Activated naive CD4-positive, alpha-beta T cell treated with anti-CD3 and anti-CD28 coated beads, Interleukin-2, amount 50 U/mL, for 16 hours (primary cell): Measurements from ENCODE around the gene CENPC.
"Not testable (repeated sequence)": the region's sequence is repeated elsewhere in the genome, so short reads cannot be mapped to it uniquely, and the experiment has no call there.

Experiments
- DNase-seq: peaks from one replicate; pipeline ENCODE4 v3.0.0-alpha.2; 2020

The CENPC gene

DNA sequence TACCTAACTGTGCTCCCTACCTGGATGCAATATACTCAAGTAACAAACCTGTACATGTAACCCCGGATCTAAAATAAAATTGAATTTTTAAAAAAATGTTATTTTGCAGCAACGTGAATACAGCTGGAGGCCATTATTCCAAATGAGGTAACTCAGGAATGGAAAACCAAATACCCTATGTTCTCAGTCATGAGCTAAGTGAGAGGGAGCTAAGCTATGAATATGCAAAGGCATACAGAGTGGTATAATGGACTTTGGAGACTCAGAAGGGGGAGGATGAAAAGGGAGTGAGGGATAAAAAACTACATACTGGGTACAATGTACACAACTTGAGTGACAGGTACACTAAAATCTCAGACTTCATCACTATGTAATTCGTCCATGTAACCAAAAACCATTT, 78.6 kb downstream of the CENPC start:
- DNase-seq, result no peak

DNA sequence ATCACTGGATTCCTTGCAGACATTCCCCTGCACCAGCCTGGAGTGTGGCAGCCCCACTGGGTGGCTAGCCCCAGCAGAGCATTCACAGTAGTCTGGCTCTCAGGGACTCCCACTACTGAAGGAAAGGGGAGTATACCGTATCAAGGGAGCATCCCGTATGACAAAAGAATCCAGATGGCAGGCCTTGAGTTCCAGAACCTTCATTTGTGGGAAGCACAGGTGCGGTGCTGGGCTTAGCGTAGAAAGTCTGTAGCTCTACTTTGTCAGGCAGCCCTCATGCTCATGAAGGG, 79.6 kb downstream of the CENPC start:
- DNase-seq, result no peak

DNA sequence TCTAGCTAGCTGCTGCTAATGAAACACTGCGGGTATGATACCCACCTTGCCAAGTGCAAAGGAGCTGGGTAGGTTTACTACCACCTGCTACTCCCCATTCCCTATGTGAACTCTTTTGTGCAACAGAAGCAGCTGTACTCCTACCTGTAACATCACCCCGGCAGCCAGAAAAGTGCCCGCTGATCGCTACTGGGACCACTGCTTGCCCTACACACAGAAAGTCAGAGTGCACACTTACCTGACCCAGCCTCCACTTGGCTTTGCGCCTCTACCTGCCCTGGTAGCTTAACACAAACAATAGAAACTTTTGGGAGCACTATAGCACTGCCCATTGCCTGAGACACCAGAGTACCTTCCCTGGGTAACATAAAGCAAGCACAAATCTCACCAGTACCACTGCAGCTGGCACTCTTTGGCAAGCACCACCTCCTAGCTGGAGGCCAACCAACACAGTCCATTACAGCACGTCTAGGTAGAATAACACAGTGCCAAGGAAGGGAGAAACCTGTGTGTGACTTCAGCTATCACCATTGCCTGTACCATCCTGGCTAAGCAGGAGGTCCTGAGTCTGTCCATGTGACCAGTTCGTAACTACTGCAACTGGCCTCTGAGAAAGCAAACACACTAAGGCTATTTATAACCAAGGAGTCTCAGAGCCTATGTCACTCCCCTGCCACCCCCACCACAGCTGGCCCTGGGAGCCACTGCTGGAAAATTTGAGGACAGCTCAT, 80.1 kb downstream of the CENPC start:
- DNase-seq, result no peak

DNA sequence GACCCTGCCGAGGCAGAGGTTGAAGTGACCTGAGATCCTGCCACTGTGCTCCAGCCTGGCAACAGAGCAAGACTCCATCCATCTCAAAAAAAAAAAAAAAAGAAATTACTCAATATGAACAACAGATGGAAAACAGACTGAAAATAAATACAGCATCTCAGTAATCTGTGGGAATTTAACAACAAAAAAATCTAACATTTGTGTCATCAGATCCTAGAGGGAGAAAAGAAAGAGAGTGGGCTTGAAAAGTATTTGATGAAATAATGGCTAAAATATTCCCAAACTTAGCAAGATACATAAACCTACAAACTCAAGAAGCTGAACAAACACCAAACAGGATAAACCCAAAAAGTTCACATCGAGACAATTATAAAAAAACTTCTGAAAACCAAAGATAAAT, 84.7 kb downstream of the CENPC start:
- DNase-seq, result no peak

DNA sequence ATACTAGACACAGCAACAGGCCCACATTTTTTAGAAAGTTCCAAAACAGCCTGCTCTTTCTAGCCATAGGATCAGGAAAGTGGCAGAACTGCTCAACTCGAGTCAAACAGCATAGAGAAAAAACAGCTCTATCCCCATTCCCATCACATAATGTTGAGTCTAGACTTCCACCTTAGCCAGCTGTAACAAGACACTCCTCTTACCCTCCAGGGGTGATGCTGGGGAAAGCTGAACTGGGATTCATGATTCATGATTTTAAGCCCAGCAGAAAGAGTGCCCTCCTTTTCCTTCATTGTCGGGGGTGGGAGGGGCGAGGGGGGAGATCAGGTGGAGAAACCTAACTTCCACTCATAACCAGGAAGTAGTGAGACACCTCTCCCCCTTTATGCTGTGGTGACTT, 86.1 kb downstream of the CENPC start:
- DNase-seq, result no peak

DNA sequence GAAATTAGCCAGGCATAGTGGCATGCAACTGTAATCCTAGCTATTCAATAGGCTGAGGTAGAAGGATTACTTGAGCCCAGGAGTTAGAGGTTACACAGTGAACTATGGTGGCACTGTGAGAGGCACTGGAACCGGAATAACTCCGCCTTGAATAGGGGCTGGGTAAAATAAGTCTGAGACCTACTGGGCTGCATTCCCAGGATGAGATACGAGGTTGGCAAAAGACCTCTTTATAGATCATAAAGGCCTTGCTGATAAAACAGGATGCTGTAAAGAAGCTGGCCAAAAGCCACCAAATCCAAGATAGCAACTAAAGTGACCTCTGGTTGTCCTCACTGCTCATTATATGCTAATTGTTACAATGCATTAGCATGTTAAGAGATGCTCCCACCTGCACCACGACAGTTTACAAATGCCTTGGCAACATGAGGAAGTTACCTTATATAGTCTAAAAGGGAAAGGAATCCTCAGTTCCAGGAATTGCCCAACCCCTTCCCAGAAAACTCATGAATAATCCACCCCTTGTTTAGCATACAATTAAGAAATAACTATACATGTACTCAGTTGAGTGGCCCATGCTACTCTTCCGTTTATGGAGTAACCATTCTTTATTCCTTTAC, 88.6 kb downstream of the CENPC start:
- no peak for DNase-seq

DNA sequence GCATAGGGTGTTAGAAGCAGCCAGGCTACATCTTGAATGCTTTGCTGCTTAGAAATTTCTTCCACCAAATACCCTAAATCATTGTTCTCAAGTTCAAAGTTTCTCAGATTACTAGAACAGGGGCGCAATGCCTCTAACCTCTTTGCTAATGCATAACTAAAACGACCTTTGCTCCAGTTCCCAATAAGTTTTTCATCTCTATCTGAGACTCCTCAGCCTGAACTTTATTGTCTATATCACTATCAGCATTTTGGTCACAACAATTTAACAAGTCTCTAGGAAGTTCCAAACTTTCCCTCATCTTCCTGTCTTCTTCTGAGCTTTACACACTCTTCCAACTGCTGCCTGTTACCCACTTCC, 92.5 kb downstream of the CENPC start:
- not testable (repeated sequence) for DNase-seq

DNA sequence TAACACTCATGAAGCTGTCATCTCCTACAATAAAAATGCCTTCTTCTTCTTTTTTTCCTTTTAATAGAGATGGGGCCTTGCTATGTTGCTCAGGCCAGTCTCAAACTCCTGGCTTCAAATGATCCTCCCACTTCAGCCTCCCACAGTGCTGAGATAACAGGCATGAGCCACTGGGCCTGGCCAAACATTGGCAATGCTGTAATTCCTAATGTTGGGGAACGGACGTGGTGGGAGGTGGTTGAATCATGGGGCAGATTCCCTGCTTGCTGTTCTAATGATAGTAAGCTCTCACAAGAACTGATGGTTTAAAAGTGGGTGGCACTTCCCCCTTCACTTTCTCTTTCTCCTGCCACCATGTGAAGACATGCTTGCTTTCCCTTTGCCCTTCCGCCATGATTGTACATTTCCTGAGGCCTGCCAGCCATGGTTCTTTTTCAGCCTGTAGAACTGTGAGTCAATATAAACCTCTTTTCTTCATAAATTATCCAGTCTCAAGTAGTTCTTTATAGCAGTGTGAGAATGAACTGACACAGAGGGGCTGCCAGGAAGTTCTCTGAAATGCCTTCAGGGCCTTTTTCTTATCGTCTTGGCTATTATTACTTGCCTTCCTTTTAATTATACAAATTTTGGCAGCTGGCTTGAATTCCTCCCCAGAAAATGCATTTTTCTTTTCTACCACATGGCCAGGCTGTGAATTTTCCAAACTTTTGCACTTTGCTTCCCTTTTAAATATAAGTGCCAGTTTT, 93.0 kb downstream of the CENPC start:
- no peak for DNase-seq

DNA sequence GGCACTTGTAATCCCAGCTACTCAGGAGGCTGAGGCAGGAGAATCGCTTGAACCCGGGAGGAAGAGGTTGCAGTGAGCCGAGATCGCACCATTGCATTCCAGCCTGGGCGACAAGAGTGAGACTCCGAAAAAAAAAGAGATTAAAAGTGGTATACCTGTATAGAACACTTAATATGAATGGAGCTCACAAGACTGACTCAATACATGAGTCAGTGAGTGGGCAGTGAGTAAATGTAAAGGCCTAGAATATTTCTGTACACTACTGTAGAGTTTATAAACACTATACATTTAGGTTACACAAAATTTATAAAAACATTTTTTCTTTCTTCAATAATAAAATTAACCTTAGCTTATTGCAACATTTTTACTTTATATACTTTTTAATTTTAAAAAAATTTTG, 93.8 kb downstream of the CENPC start:
- no peak for DNase-seq

DNA sequence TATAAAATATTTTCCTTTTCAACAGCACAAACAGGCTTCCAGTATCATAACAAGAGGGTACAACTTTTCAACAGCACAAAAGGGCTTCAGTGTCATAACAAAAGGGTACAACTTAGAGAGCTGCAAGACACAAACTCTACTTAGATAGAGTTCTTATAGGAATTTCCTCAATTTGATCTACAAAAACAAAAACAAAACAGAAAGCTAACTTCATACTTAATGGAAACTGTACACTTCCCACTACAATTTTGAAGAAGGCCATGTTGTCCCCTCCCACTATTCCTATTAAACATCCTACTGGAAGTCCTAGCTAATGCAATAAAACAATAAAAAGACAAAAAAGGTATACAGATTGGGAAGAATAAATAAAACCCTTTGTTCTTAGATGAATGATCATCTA, 96.7 kb downstream of the CENPC start:
- no peak for DNase-seq

DNA sequence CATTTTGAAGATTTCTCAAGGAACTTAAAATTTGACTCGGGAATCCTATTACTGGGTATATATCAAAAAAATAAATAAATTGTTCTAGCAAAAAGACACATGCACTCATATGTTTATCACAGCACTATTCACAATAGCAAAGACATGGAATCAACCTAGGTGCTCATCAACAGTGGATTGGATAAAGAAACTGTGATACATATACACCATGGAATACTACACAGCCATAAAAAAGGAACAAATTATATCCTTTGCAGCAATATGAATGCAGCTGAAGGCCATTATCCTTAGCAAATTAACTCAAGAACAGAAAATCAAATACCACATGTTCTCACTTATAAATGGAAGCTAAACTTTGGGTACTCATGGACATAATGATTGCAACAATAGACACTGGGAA, 97.4 kb downstream of the CENPC start:
- DNase-seq, result no peak

DNA sequence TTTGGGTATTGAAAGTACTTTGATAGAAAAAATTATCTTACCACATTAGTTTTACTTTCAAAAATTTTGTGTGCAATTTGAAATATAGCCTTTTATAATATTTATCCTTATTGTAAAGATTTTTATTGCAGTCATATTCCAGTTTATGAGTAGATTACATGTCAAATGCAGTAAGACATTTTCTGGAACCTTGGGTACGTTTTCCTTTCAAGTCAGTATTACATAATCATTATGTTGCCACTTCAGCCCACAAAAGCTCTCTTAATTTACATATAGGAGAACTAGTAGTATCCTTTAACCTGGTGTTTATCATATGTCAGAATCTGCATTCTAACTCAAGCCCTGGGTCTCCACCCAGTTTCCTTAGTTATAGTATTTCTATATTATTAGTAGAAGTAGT, 98.5 kb downstream of the CENPC start:
- no peak for DNase-seq

DNA sequence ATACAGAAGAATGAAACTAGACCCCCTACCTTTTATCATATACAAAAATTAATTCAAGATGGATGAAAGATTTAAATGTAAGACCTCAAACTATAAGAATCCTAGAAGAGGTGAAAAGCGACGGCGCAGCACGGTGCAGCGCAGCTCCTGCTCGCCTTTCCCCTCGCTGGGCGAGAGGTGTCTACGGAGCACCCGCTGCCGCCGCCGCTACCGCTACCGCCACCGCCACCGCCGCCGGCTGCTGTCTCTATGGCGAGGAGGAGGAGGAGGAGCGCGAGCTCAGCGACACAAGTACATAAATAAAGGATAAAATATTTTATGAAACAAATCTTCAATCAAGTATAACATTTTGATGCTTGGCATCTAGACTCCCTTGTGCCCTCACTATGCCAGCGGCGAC, 99.4 kb downstream of the CENPC start:
- not testable (repeated sequence) for DNase-seq

DNA sequence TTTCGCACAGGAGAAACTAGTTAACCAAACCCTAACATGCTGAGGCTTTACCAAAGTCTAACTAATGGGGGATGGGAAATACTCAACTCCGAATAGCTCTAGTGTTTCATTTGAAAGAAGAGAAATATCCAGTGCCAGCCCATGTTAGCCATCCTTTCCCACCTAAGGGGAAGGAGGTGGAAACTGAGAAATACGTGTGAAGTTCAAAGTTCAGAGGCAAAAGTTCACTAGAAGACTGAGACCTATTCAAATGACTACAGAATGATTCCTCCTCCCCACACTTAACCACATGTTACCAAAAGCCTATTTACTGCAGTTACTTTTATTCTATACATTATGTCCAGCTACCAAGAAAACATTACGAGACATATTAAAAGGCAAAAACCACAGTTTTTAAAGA, 106.3 kb downstream of the CENPC start:
- DNase-seq, result no peak

DNA sequence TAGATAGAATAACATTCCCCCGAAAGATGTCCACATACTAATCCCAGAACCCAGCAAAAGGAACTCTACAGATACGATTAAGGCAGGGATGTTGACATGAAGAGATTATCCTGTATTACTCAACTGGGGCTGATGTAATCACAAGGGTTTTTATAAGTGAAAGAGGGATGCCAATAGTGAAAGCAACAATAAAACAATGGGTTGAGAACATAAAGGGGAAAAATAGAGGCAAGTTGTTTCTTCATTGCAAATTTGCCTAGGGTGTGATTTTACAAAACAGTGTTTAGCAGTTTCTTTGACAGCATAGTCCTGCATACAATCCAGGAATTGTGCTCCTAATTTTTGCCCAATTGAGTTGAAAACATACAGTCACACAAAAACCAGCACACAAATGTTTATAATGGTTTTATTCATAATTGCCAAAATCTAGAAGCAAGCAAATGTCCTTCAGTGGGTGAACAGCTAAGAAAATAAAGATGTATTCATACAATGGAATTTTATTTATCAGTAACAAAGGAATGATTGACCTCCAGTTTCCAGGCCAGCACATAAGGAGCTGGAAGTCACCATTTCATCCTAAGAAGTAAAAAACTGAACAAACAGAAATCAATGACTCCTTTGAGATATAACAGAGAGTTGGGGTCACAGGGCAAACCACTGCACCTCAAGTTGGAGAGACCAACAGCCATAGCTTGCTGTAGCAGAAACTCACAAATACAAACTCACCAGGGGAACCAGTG, 107.2 kb downstream of the CENPC start:
- DNase-seq, result no peak

DNA sequence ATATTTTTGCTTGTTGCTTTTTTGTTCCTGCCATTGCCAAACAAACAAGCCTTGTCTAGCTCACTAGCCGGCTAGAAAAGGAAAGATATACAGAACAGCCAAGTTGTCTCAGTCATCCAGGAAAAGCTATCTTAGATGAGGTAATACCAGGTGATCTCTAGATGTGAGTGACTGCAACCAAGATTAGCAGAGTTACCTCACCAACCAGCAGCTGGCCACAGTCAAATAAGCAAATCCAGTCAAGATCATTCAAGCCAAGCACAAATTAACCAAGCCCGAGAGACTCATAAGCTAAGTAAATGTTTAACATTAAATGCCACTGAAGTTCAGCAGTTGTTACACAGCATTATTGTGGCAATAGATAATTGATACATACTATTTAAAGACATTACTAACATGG, 108.6 kb downstream of the CENPC start:
- DNase-seq, result no peak

DNA sequence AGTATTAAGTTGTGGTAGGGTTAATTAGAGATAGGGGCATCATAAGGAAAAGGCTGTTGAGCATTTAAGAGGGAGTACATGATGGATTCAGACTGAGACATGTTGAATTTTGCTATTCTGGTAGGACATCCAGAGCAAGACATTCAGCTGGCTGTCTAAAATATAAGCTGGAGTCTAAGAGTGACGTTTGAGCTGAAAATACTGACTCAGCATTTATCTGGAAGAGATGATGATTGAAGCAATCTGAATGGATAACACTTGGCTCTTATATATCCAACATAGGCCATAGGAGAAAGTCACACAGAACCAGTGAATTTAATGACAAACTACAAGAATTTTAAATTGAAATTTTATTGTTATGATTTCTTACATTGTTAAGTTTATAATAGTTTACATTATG, 114.3 kb downstream of the CENPC start:
- DNase-seq, result no peak

DNA sequence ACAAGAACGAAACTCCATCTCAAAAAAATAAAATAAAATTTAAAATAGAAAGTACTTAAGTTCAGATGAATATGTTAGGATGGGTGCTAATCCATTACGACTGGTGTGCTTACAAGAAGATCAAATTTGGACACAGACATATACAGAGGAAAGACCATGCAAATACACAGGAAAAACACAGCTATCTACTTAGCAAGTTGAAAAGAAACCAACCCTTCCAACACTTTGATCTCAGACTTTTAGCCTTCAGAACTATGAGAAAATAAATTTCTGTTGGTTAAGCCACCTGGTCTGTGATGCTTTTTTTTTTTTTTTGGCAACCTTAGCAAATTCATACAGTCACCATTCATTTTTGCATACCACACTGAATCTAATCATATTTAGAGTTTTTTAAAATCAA, 116.5 kb downstream of the CENPC start:
- no peak for DNase-seq
